Endothelial cell of umbilical vein (primary cell): ENCODE data around the gene CHMP1A. TPM values are rescaled to one million over a fixed set of nuclear protein-coding genes. Genes with fewer than 3 reads are reported as not detected.

Experiments
- BruUV-seq: library from RNA; stranded (reverse); fragments of 400-500 nt; replicated peaks from 2 replicates; lab custom pipeline; 2021; lab: Mats Ljungman, UMichigan
- CTCF ChIA-PET: fragments of 300-600, 350-600 bp; sonication (Branson Sonifier 250); formaldehyde crosslinking; loops from one replicate; lab custom pipeline; 2021; ENCODE audit warnings: antibody characterized with exemption, inconsistent platforms; lab: Charles Lee
- POLR2A ChIA-PET: fragments of 300-600, 350-600 bp; sonication (Branson Sonifier 250); formaldehyde crosslinking; loops from one replicate; lab custom pipeline; 2021; ENCODE audit warnings: antibody characterized with exemption, inconsistent platforms; lab: Charles Lee
- DNase-seq: peaks from one replicate; pipeline ENCODE4 v3.0.0-alpha.2; 2011; ENCODE audit warnings: low read depth, low spot score
- FAIRE-seq: peaks from 2 replicates; lab custom pipeline; 2011; peaks lifted over from hg19 to GRCh38; lab: Jason Lieb, UNC
- H2AFZ ChIP-seq: 2 replicates; pipeline ENCODE4 v1.6.0; 2012; ENCODE audit warnings: low read depth, low read length, control low read depth, inconsistent platforms
- H3K27ac ChIP-seq: 2 replicates; pipeline ENCODE4 v1.5.1; 2011; ENCODE audit warnings: low read depth, mild to moderate bottlenecking, control low read depth, low read length, moderate library complexity; ENCODE audit not compliant: insufficient read depth
- H3K27me3 ChIP-seq, 2 experiments: 2 replicates each; pipeline versions ENCODE4 v1.6.0 to v1.6.1; 2011; ENCODE audit warnings: low read length in 2 of 2, mixed read lengths in 1 of 2; ENCODE audit not compliant: control insufficient read depth in 2 of 2, insufficient read depth in 2 of 2
- H3K36me3 ChIP-seq, 2 experiments: 2 replicates in 1 of 2; 3 replicates in 1 of 2; pipeline ENCODE4 v1.5.1; 2011; ENCODE audit warnings: low read length in 2 of 2, mild to moderate bottlenecking in 1 of 2, moderate library complexity in 1 of 2; ENCODE audit not compliant: control insufficient read depth in 2 of 2, insufficient read depth in 2 of 2; ENCODE audit errors: extremely low read depth in 1 of 2
- H3K4me1 ChIP-seq: 3 replicates; pipeline ENCODE4 v1.5.1; 2011; ENCODE audit warnings: mild to moderate bottlenecking, low read length; ENCODE audit not compliant: control insufficient read depth, insufficient read depth; ENCODE audit errors: extremely low read depth
- H3K4me2 ChIP-seq: 2 replicates; pipeline ENCODE4 v1.6.1; 2011; ENCODE audit warnings: low read length, control low read depth, mixed read lengths; ENCODE audit not compliant: insufficient read depth
- H3K4me3 ChIP-seq, 3 experiments: fragments of 200-600 bp in 1 of 3; sonication (generic), shearing (Covaris generic) in 1 of 3; replicated peaks in 1 of 3; 2 replicates each; pipeline ENCODE4 v1.5.1; 2011 to 2016; ENCODE audit warnings: control low read depth in 3 of 3, low read length in 3 of 3, mild to moderate bottlenecking in 2 of 3, inconsistent platforms in 1 of 3, low read depth in 1 of 3, moderate library complexity in 1 of 3; ENCODE audit not compliant: insufficient read depth in 1 of 3
- H3K79me2 ChIP-seq: 2 replicates; pipeline ENCODE4 v1.6.0; 2012; ENCODE audit warnings: low read length, inconsistent platforms; ENCODE audit not compliant: control insufficient read depth, insufficient read depth
- H3K9ac ChIP-seq: replicated peaks from 2 replicates; pipeline ENCODE3; 2011; ENCODE audit warnings: low read length, control low read depth; ENCODE audit not compliant: insufficient read depth; ENCODE audit errors: extremely low read depth
- H3K9me1 ChIP-seq: replicated peaks from 3 replicates; pipeline ENCODE4 v1.6.0; 2011; ENCODE audit warnings: mild to moderate bottlenecking, low read length; ENCODE audit not compliant: control insufficient read depth, insufficient read depth; ENCODE audit errors: extremely low read depth
- H3K9me3 ChIP-seq: replicated peaks from 2 replicates; pipeline ENCODE4 v1.5.1; 2012; ENCODE audit warnings: low read length, inconsistent platforms; ENCODE audit not compliant: control insufficient read depth, insufficient read depth
- H4K20me1 ChIP-seq: replicated peaks from 2 replicates; pipeline ENCODE3; 2011; ENCODE audit warnings: mild to moderate bottlenecking, low read length; ENCODE audit not compliant: control insufficient read depth, insufficient read depth; ENCODE audit errors: extremely low read depth
- EZH2 ChIP-seq: IDR thresholded peaks from 2 replicates; pipeline ENCODE4 v1.6.1; 2012; ENCODE audit warnings: borderline replicate concordance, low read depth, mild to moderate bottlenecking, moderate library complexity, low read length, inconsistent platforms; ENCODE audit not compliant: severe bottlenecking
- FOS ChIP-seq: IDR thresholded peaks from 2 replicates; pipeline ENCODE4 v1.6.1; 2011; ENCODE audit warnings: mild to moderate bottlenecking, low read length, moderate library complexity, borderline replicate concordance; ENCODE audit not compliant: insufficient read depth
- GATA2 ChIP-seq: IDR thresholded peaks from 2 replicates; pipeline ENCODE4 v1.7.0; 2011; ENCODE audit warnings: low read depth, mild to moderate bottlenecking, moderate library complexity, mixed read lengths, low read length; ENCODE audit not compliant: insufficient read length, insufficient read depth
- JUN ChIP-seq: IDR thresholded peaks from 2 replicates; pipeline ENCODE4 v1.6.1; 2011; ENCODE audit warnings: borderline replicate concordance, low read depth; ENCODE audit not compliant: insufficient read length, insufficient read depth
- MYC ChIP-seq: IDR thresholded peaks from one replicate; pipeline ENCODE4 v1.6.1; 2011; ENCODE audit warnings: mild to moderate bottlenecking, low read depth, low read length
- POLR2A ChIP-seq: IDR thresholded peaks from 2 replicates; pipeline ENCODE4 v1.6.1; 2012; ENCODE audit warnings: low read depth, mild to moderate bottlenecking, control low read depth, low read length
- POLR2AphosphoS5 ChIP-seq: IDR thresholded peaks from 2 replicates; pipeline ENCODE4 v1.6.1; 2012; ENCODE audit warnings: low read depth, mild to moderate bottlenecking, control low read depth, low read length, moderate library complexity; ENCODE audit not compliant: insufficient read depth
- dilution Hi-C: fragments of 300-500 bp; cut with MboI; formaldehyde crosslinking; loops from one replicate; pipeline ENCODE4 v1.15.0; 2019; ENCODE audit warnings: low sequenced_read_pairs; ENCODE audit not compliant: extremely low pct_ligation_motif_present
- intact Hi-C: fragments of 100-400 bp; cut with micrococcal nuclease; formaldehyde crosslinking; loops from one replicate; pipeline ENCODE4 v1.10.0; 2022
- polyA plus RNA-seq, 4 experiments: library from polyadenylated mRNA; depleted of rRNA in 3 of 4; stranded (reverse) in 3 of 4; unstranded in 1 of 4; fragments of >200 nt; gene quantifications; 2 replicates each; pipeline versions ENCODE4 v1.2.1 to v1.2.3, GENCODE V29; 2011 to 2012; ENCODE audit warnings: missing spikeins in 1 of 4
- total RNA-seq: library from RNA; stranded (reverse); gene quantifications from 2 replicates; pipeline ENCODE4 v1.2.3, GENCODE V29; 2021
- TF ChIP-seq, protein P1 (sequence below), 2 donors: IDR thresholded peaks; 1 replicate in 1 of 2; 2 replicates in 1 of 2; pipeline ENCODE4 v1.5.1; 2011; ENCODE audit warnings: low read length in 2 of 2, mild to moderate bottlenecking in 2 of 2, moderate library complexity in 2 of 2, control low read depth in 1 of 2, inconsistent platforms in 1 of 2, low read depth in 1 of 2; ENCODE audit not compliant: insufficient read depth in 1 of 2; ENCODE audit errors: extremely low read depth in 1 of 2
- TF ChIP-seq, protein P2 (sequence below): IDR thresholded peaks from 2 replicates; pipeline ENCODE4 v1.6.1; 2011; ENCODE audit not compliant: insufficient read depth, insufficient read length

Gene CHMP1A
- total and polyA plus RNA-seq, 2 donors (not counting 3 experiments of a cell fraction or from before 2014, with no cell fraction given) = 83.9 to 101 TPM

DNA sequence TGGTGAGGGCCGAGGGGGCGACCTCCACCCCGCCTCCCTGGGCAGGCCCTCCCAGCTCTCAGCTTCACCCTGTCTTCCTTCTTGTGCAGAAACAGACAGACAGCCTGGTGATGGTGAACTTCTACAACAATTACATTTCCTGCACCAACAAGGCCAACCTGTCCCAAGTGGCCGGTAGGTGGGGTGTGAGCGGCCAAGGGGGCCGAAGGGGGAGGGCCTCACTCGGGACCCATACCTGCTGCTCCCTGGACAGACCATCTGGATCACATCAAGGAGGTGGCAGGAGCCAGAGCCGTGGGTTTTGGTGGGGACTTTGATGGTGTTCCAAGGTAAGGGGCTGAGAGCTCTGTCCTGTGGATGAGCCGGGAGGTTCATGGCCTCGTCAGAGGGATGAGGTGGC is 20.1 kb downstream of the CHMP1A start:
- H3K9ac ChIP-seq = no peak overlapping the region
- H3K27me3 ChIP-seq = peaks cover 0 to 8% of the 10 kb centered on the region in 2 experiments
- DNase-seq = no peak
- H2AFZ ChIP-seq = no peak overlapping the region
- no peak for FAIRE-seq
- H3K4me3 ChIP-seq = no peak overlapping the region
- dilution Hi-C loops (no loop called here), intact Hi-C loops (no loop called here)
- no peaks in the 10 kb centered on the region for H3K36me3 ChIP-seq
- H3K27ac ChIP-seq = no peak overlapping the region
- no peaks in the 10 kb centered on the region for H3K4me1 ChIP-seq
- H3K9me1 ChIP-seq = no peaks in the 10 kb centered on the region
- ChIA-PET CTCF (interaction anchor here (1.0 to 1.3 kb wide), 3 partner anchors 14 to 49 kb away, joined by 3 to 5 read pairs (median 3); partner anchors contain the start of gene CDK10), POLR2A (no interaction called here)
- no peaks in the 10 kb centered on the region for H3K9me3 ChIP-seq
- no peaks in the 10 kb centered on the region for H3K79me2 ChIP-seq
- H4K20me1 ChIP-seq = no peaks in the 10 kb centered on the region
- H3K4me2 ChIP-seq = no peak overlapping the region
- no TSS peak for BruUV-seq
- TF ChIP-seq GATA2 = no peak
- TF ChIP-seq, protein P1, sequence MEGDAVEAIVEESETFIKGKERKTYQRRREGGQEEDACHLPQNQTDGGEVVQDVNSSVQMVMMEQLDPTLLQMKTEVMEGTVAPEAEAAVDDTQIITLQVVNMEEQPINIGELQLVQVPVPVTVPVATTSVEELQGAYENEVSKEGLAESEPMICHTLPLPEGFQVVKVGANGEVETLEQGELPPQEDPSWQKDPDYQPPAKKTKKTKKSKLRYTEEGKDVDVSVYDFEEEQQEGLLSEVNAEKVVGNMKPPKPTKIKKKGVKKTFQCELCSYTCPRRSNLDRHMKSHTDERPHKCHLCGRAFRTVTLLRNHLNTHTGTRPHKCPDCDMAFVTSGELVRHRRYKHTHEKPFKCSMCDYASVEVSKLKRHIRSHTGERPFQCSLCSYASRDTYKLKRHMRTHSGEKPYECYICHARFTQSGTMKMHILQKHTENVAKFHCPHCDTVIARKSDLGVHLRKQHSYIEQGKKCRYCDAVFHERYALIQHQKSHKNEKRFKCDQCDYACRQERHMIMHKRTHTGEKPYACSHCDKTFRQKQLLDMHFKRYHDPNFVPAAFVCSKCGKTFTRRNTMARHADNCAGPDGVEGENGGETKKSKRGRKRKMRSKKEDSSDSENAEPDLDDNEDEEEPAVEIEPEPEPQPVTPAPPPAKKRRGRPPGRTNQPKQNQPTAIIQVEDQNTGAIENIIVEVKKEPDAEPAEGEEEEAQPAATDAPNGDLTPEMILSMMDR (IDR thresholded peaks at IDR 0.05; ENCODE audit: extremely low read depth in 1 of 2, insufficient read depth in 1 of 2, low read depth in 1 of 2, low read length in 2 of 2) = no peak

DNA sequence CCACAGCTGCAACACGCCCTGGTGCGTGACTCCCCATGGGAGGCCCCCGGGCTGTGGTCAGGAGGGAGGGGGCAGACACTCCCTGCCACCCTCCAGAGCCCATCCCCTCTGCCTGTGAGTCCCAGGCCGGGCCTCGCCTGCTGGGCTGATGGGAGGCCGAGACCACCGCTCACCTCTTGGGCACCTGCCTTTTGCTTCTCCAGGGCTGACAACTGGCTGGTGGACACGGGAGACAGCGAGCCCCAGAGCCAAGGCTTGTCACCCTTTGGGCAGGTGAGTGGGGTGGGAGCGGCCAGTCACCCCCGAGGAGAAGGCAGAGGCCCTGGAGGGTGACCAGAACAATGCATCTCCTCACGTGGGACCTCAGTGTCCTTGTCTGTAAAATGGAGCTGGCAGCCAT is 20.8 kb downstream of the CHMP1A start:
- dilution Hi-C loops = no loop called here
- H3K79me2 ChIP-seq = no peaks in the 10 kb centered on the region
- CTCF ChIA-PET = interaction anchor here (1.0 to 1.3 kb wide), 2 partner anchors 14 to 50 kb away, joined by 3 read pairs; partner anchors contain the start of gene CDK10
- no peaks in the 10 kb centered on the region for H4K20me1 ChIP-seq
- no peak overlapping the region for H2AFZ ChIP-seq
- no peak for DNase-seq
- TF ChIP-seq JUN = no peak
- TF ChIP-seq POLR2A = no peak
- no peak for TF ChIP-seq MYC
- no peak for TF ChIP-seq POLR2AphosphoS5
- no peak for TF ChIP-seq GATA2
- TF ChIP-seq EZH2 = no peak
- TF ChIP-seq, protein P2, sequence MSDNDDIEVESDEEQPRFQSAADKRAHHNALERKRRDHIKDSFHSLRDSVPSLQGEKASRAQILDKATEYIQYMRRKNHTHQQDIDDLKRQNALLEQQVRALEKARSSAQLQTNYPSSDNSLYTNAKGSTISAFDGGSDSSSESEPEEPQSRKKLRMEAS = no peak
- TF ChIP-seq FOS = no peak
- TF ChIP-seq, protein P1 (IDR thresholded peaks at IDR 0.05; ENCODE audit: extremely low read depth in 1 of 2, insufficient read depth in 1 of 2, low read depth in 1 of 2, low read length in 2 of 2) = no peak
- no peaks in the 10 kb centered on the region for H3K4me1 ChIP-seq
- H3K27me3 ChIP-seq = peaks cover 0 to 10% of the 10 kb centered on the region in 2 experiments
- H3K9ac ChIP-seq = no peak overlapping the region
- no peaks in the 10 kb centered on the region for H3K9me3 ChIP-seq
- no peak for FAIRE-seq
- no peak overlapping the region for H3K4me3 ChIP-seq
- intact Hi-C loops = no loop called here
- no peak overlapping the region for H3K27ac ChIP-seq
- no TSS peak for BruUV-seq
- H3K9me1 ChIP-seq = no peaks in the 10 kb centered on the region
- POLR2A ChIA-PET = no interaction called here
- H3K36me3 ChIP-seq = no peaks in the 10 kb centered on the region
- no peak overlapping the region for H3K4me2 ChIP-seq
